K562 (cell line): ENCODE results near the gene ZNF613.

ENCODE experiments used
- DPF2 ChIP-seq: fragments of 450-650 bp; IDR thresholded peaks from 2 replicates; pipeline ENCODE4 v1.6.1; 2016
- KLF1 ChIP-seq: fragments of 450-650 bp; IDR thresholded peaks from 2 replicates; pipeline ENCODE4 v1.6.1; 2016; ENCODE audit warnings: missing genetic modification characterization, missing compliant biosample characterization
- NCOA4 ChIP-seq: fragments of 450-650 bp; IDR thresholded peaks from 2 replicates; pipeline ENCODE4 v1.6.1; 2018; ENCODE audit warnings: mild to moderate bottlenecking; ENCODE audit not compliant: partially characterized antibody
- PTBP1 ChIP-seq: fragments of 200-400 bp; formaldehyde crosslinking; IDR thresholded peaks from 2 replicates; pipeline ENCODE4 v1.6.1; 2017; ENCODE audit warnings: low read depth, low read length

- TF ChIP-seq DPF2 (no peak), NCOA4 (no peak), KLF1 (tag) (no peak), PTBP1 (no peak)
Measured at GRCh38 chr19:51882518-51882917, 44.8 kb upstream of the ZNF613 start.
